Breast epithelium (tissue), 4 donors: ENCODE results near the gene PDSS2. TPM values are rescaled to one million over a fixed set of nuclear protein-coding genes. Genes with fewer than 3 reads are reported as not detected.

Experiments used
- DNase-seq, 2 donors: peaks; one replicate each; pipeline ENCODE4 v3.0.0-alpha.2; 2019; ENCODE audit warnings: low spot score in 2 of 2
- H3K27ac ChIP-seq, 2 donors: fragments of 200-600 bp; sonication (generic) in 1 of 2; one replicate each; pipeline ENCODE4 v1.5.1; 2016 to 2019; ENCODE audit warnings: mild to moderate bottlenecking in 1 of 2
- H3K27me3 ChIP-seq, 2 donors: fragments of 200-600 bp; sonication (generic) in 1 of 2; one replicate each; pipeline versions ENCODE4 v1.5.1 to v1.6.0; 2017 to 2019; ENCODE audit warnings: control low read depth in 1 of 2, mild to moderate bottlenecking in 1 of 2
- H3K36me3 ChIP-seq: fragments of 200-600 bp; one replicate; pipeline ENCODE4 v1.5.1; 2019
- H3K4me1 ChIP-seq, 2 donors: fragments of 200-600 bp; sonication (generic); one replicate each; pipeline ENCODE4 v1.5.1; 2016 to 2019; ENCODE audit warnings: control low read depth in 1 of 2
- H3K4me3 ChIP-seq, 3 donors: fragments of 200-600 bp; sonication (generic); 1 replicate in 2 of 3; 2 replicates in 1 of 3; pipeline ENCODE4 v1.5.1; 2016 to 2019; ENCODE audit warnings: mild to moderate bottlenecking in 3 of 3, moderate library complexity in 2 of 3
- H3K9me3 ChIP-seq, 2 donors: fragments of 200-600 bp; sonication (generic) in 1 of 2; one replicate each; pipeline ENCODE4 v1.5.1; 2016 to 2019; ENCODE audit warnings: control low read depth in 1 of 2
- CTCF ChIP-seq, 3 donors: fragments of 450-650 bp; IDR thresholded peaks; one replicate each; pipeline ENCODE4 v1.5.1; 2016 to 2017; ENCODE audit warnings: antibody characterized with exemption in 3 of 3, mild to moderate bottlenecking in 3 of 3, moderate library complexity in 3 of 3
- POLR2A ChIP-seq: fragments of 450-650 bp; IDR thresholded peaks from one replicate; pipeline ENCODE4 v1.6.1; 2016; ENCODE audit warnings: antibody characterized with exemption, mild to moderate bottlenecking, moderate library complexity
- POLR2AphosphoS5 ChIP-seq, 3 donors: sonication (generic); formaldehyde crosslinking; IDR thresholded peaks; one replicate each; pipeline ENCODE4 v1.6.1; 2017; ENCODE audit warnings: antibody characterized with exemption in 3 of 3
- intact Hi-C: fragments of 100-400 bp; cut with DNase I; formaldehyde crosslinking; loops from one replicate; pipeline ENCODE4 v1.15.1; 2023; ENCODE audit warnings: low total_unique reads
- total RNA-seq, 3 donors: library from RNA; depleted of rRNA; stranded (reverse); fragments of >200 nt; gene quantifications; one replicate each; pipeline ENCODE4 v1.1.0, GENCODE V29; 2016

PDSS2 gene
- total RNA-seq, 3 donors from 2014 or later = 6.9 to 13.5 (median 11.1) TPM

- intact Hi-C loops = loop anchor here (10.0 kb wide), 2 partner anchors 204 to 1924 kb away; no protein-coding TSS in a partner anchor
These were observed 18.4 kb downstream of the PDSS2 start for GRCh38 chr6:107440936-107441335.

GRCh38 chr6:107439406-107439805 is 20.0 kb downstream of the PDSS2 start:
- no peak overlapping the region for H3K4me3 ChIP-seq
- H3K9me3 ChIP-seq = no peaks in the 10 kb centered on the region
- H3K27me3 ChIP-seq = no peaks in the 10 kb centered on the region
- no peak overlapping the region for H3K27ac ChIP-seq
- H3K36me3 ChIP-seq = no peaks in the 10 kb centered on the region
- no peak for DNase-seq
- no peak for TF ChIP-seq POLR2A
- TF ChIP-seq POLR2AphosphoS5 (IDR thresholded peaks at IDR 0.05) = no peak
- TF ChIP-seq CTCF (IDR thresholded peaks at IDR 0.05) = no peak
- H3K4me1 ChIP-seq = no peaks in the 10 kb centered on the region
- intact Hi-C loops = no loop called here

More at GRCh38 chr6:107440936-107441335, 18.4 kb downstream of the PDSS2 start:
- no peak for DNase-seq
- H3K4me1 ChIP-seq = no peaks in the 10 kb centered on the region
- H3K27me3 ChIP-seq = no peaks in the 10 kb centered on the region
- no peaks in the 10 kb centered on the region for H3K9me3 ChIP-seq
- H3K4me3 ChIP-seq = no peak overlapping the region
- no peak overlapping the region for H3K27ac ChIP-seq
- no peaks in the 10 kb centered on the region for H3K36me3 ChIP-seq
- no peak for TF ChIP-seq POLR2A
- TF ChIP-seq CTCF (IDR thresholded peaks at IDR 0.05) = no peak
- TF ChIP-seq POLR2AphosphoS5 (IDR thresholded peaks at IDR 0.05) = no peak

- DNase-seq = no peak
- Histone ChIP-seq H3K4me3 (no peak overlapping the region), H3K27ac (no peak overlapping the region), H3K27me3 (no peaks in the 10 kb centered on the region), H3K4me1 (no peaks in the 10 kb centered on the region), H3K36me3 (no peaks in the 10 kb centered on the region), H3K9me3 (no peaks in the 10 kb centered on the region)
- no peak for TF ChIP-seq POLR2A
- no peak for TF ChIP-seq CTCF (IDR thresholded peaks at IDR 0.05)
- TF ChIP-seq POLR2AphosphoS5 (IDR thresholded peaks at IDR 0.05) = no peak
- intact Hi-C loops = no loop called here
These were observed 21.7 kb downstream of the PDSS2 start for GRCh38 chr6:107437691-107438090.

- Histone ChIP-seq H3K27ac (no peak overlapping the region), H3K9me3 (no peaks in the 10 kb centered on the region), H3K4me1 (no peaks in the 10 kb centered on the region), H3K36me3 (no peaks in the 10 kb centered on the region), H3K27me3 (no peaks in the 10 kb centered on the region), H3K4me3 (no peak overlapping the region)
- intact Hi-C loops = no loop called here
- TF ChIP-seq POLR2AphosphoS5 (IDR thresholded peaks at IDR 0.05) (no peak), CTCF (IDR thresholded peaks at IDR 0.05) (no peak), POLR2A (no peak)
- DNase-seq = no peak
These were observed 22.5 kb downstream of the PDSS2 start for GRCh38 chr6:107436881-107437280.

- Histone ChIP-seq H3K27me3 (no peaks in the 10 kb centered on the region), H3K4me3 (no peak overlapping the region), H3K4me1 (no peaks in the 10 kb centered on the region), H3K27ac (no peak overlapping the region), H3K36me3 (no peaks in the 10 kb centered on the region), H3K9me3 (no peaks in the 10 kb centered on the region)
- TF ChIP-seq POLR2AphosphoS5 (IDR thresholded peaks at IDR 0.05) (no peak), POLR2A (no peak), CTCF (IDR thresholded peaks at IDR 0.05) (no peak)
- intact Hi-C loops = no loop called here
- no peak for DNase-seq
These were observed 23.6 kb downstream of the PDSS2 start for GRCh38 chr6:107435798-107436197.
